BE2C (cell line): ENCODE measurements around the gene PCDHB2. TPM values are rescaled to one million over a fixed set of nuclear protein-coding genes. Genes with fewer than 3 reads are reported as not detected.

Source experiments
- DNase-seq: peaks from one replicate; pipeline ENCODE4 v3.0.0-alpha.2; 2020
- H3K27me3 ChIP-seq: fragments of 250-450 bp; sonication (Bioruptor Pico); 2 replicates; pipeline ENCODE4 v1.5.1; 2020; ENCODE audit warnings: mild to moderate bottlenecking
- H3K36me3 ChIP-seq: fragments of 250-450 bp; sonication (Bioruptor Pico); 2 replicates; pipeline ENCODE4 v1.5.1; 2020; ENCODE audit warnings: mild to moderate bottlenecking
- H3K4me1 ChIP-seq: fragments of 250-450 bp; sonication (Bioruptor Pico); 2 replicates; pipeline ENCODE4 v1.5.1; 2020
- H3K4me3 ChIP-seq: 2 replicates; pipeline ENCODE4 v1.5.1; 2011; ENCODE audit warnings: low read depth, low read length
- H3K9me3 ChIP-seq: fragments of 250-450 bp; sonication (Bioruptor Pico); 2 replicates; pipeline ENCODE4 v1.5.1; 2020
- CTCF ChIP-seq: IDR thresholded peaks from 2 replicates; pipeline ENCODE4 v1.5.1; 2012; ENCODE audit warnings: mild to moderate bottlenecking, low read depth, low read length
- polyA plus RNA-seq: library from polyadenylated mRNA; unstranded; fragments of >200 nt; gene quantifications from one replicate; pipeline ENCODE4 v1.2.1, GENCODE V29; 2012; ENCODE audit warnings: low read depth, missing spikeins; ENCODE audit not compliant: insufficient read length, insufficient read depth

PCDHB2 gene
- polyA plus RNA-seq = 14.2 TPM

DNA sequence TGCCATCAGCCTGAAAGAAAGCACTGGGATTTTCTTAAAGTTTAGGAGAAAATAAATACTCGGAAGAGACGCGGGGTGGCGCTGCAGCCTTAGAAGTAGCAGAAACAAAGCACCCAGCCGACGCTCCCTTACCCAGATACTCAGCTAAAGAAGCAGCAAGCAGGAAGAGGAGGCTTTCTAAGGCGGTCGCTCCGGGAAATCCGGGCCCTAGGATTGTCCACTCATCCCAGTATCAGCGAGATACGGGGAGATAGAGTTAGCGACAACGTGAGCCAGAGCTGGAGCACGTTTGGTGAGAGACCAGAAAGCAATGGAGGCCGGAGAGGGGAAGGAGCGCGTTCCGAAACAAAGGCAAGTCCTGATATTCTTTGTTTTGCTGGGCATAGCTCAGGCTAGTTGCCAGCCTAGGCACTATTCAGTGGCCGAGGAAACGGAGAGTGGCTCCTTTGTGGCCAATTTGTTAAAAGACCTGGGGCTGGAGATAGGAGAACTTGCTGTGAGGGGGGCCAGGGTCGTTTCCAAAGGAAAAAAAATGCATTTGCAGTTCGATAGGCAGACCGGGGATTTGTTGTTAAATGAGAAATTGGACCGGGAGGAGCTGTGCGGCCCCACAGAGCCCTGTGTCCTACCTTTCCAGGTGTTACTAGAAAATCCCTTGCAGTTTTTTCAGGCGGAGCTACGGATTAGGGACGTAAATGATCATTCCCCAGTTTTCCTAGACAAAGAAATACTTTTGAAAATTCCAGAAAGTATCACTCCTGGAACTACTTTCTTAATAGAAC lies at the start of gene PCDHB2:
PCDHB2 (plus strand) TSS at position 135 of the 782 bp plus-strand sequence; CDS start at position 311, 176 bp downstream.
- TF ChIP-seq CTCF = peak; percentile 65
- H3K9me3 ChIP-seq = no peaks in the 10 kb centered on the region
- H3K36me3 ChIP-seq = no peaks in the 10 kb centered on the region
- peak; percentile 76 for DNase-seq
- H3K4me3 ChIP-seq = peak within 1 kb of the TSS; percentile 78
- H3K4me1 ChIP-seq = no peaks in the 10 kb centered on the region
- H3K27me3 ChIP-seq = no peaks in the 10 kb centered on the region

- H3K27me3 ChIP-seq = peaks cover 4% of the 10 kb centered on the region; the same call in 1 of the 2 replicates
- DNase-seq = no peak
- no peaks in the 10 kb centered on the region for H3K4me1 ChIP-seq
- no peak for TF ChIP-seq CTCF
- H3K9me3 ChIP-seq = no peaks in the 10 kb centered on the region
- H3K4me3 ChIP-seq = peak within 1 kb of the TSS; percentile 84
- no peaks in the 10 kb centered on the region for H3K36me3 ChIP-seq
Measured at GRCh38 chr5:141050622-141051520, 43.5 kb upstream of the PCDHB2 start, which contains the start of gene PCDHB1. Gene PCDHB1 (plus strand): TSS chr5:141051374. CDS start chr5:141051471, 97 bp downstream.

DNA sequence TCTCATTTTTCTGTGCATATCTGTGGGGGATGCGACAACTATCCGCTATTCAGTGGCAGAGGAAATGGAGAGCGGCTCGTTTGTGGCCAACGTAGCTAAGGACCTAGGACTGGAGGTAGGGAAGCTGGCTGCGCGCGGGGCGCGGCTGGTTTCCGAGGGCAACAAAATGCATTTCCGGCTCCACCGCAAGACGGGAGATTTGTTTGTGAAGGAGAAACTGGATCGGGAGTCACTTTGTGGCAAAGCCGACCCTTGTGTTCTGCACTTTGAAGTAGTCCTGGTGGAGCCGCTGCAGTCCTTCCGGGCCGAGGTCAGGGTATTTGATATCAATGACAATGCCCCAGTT lies 42.9 kb upstream of the PCDHB2 start:
- peak overlapping the region; percentile 84 for H3K4me3 ChIP-seq
- H3K27me3 ChIP-seq = peaks cover 4% of the 10 kb centered on the region; the same call in 1 of the 2 replicates
- TF ChIP-seq CTCF = no peak
- no peak for DNase-seq
- no peaks in the 10 kb centered on the region for H3K36me3 ChIP-seq
- no peaks in the 10 kb centered on the region for H3K9me3 ChIP-seq
- H3K4me1 ChIP-seq = no peaks in the 10 kb centered on the region

GRCh38 chr5:141077826-141078225 lies 16.6 kb upstream of the PCDHB2 start:
- Histone ChIP-seq H3K36me3 (no peaks in the 10 kb centered on the region), H3K27me3 (no peaks in the 10 kb centered on the region), H3K9me3 (peaks cover 3% of the 10 kb centered on the region), H3K4me3 (peak overlapping the region; percentile 88), H3K4me1 (no peaks in the 10 kb centered on the region)
- peak; percentile 70 for DNase-seq
- TF ChIP-seq CTCF = no peak

DNA sequence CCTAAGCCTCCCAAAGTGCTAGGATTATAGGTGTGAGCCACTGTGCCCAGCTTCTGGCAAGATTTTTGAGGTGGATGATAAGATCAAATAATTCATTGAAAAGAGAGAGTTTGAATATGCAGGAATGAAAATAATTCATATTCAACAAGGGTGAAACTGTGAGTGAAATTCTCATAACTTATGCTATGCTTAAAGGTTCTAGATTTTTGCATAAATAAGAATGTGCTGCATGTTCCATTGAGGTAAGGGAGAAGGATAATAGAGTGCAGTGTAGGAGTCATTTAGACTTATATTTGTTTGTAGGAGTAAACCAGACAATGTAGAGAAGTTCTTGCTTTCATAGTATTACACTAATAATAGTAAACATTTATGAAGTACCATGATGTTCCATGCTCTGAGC lies 12.2 kb upstream of the PCDHB2 start:
- H3K4me3 ChIP-seq = no peak overlapping the region
- TF ChIP-seq CTCF = no peak
- DNase-seq = no peak
- H3K4me1 ChIP-seq = no peaks in the 10 kb centered on the region
- H3K27me3 ChIP-seq = no peaks in the 10 kb centered on the region
- H3K36me3 ChIP-seq = no peaks in the 10 kb centered on the region
- peaks cover 3% of the 10 kb centered on the region for H3K9me3 ChIP-seq
